C4-2B (cell line): Measurements from ENCODE around the gene MAP1LC3B2.

ENCODE experiments used
- H3K27ac ChIP-seq: fragments of 450-650 bp; 2 replicates; pipeline ENCODE4 v1.5.1; 2017
- ZFX ChIP-seq: fragments of 450-650 bp; IDR thresholded peaks from 2 replicates; pipeline ENCODE4 v1.6.1; 2017
- TF ChIP-seq, protein P1 (sequence below): fragments of 450-650 bp; conservative IDR thresholded peaks from 2 replicates; pipeline ENCODE4 v1.5.1; 2017; ENCODE audit warnings: mild to moderate bottlenecking

Gene MAP1LC3B2

DNA sequence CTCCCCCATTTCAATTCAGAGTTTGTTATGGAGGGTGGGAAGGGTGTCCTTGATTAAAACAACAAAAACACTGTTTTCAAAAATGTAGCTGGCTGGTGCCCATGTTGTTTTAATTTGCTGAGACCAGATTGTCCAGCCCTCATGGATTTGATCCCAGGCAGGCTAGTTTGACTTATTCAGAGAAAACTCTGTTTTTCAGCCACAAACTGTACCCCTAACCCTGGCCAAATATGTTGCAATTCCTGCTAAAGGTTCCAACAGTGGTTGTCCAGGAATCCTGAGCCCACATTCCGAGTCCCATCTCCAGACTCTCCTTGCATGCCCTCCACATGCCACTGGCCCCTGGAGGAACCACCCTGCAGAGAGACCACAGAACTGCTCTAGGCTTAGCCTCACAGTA, 36.0 kb downstream of the MAP1LC3B2 start:
- H3K27ac ChIP-seq: no peak overlapping the region
- no peak for TF ChIP-seq ZFX
- TF ChIP-seq, protein P1, sequence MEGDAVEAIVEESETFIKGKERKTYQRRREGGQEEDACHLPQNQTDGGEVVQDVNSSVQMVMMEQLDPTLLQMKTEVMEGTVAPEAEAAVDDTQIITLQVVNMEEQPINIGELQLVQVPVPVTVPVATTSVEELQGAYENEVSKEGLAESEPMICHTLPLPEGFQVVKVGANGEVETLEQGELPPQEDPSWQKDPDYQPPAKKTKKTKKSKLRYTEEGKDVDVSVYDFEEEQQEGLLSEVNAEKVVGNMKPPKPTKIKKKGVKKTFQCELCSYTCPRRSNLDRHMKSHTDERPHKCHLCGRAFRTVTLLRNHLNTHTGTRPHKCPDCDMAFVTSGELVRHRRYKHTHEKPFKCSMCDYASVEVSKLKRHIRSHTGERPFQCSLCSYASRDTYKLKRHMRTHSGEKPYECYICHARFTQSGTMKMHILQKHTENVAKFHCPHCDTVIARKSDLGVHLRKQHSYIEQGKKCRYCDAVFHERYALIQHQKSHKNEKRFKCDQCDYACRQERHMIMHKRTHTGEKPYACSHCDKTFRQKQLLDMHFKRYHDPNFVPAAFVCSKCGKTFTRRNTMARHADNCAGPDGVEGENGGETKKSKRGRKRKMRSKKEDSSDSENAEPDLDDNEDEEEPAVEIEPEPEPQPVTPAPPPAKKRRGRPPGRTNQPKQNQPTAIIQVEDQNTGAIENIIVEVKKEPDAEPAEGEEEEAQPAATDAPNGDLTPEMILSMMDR: no peak

DNA sequence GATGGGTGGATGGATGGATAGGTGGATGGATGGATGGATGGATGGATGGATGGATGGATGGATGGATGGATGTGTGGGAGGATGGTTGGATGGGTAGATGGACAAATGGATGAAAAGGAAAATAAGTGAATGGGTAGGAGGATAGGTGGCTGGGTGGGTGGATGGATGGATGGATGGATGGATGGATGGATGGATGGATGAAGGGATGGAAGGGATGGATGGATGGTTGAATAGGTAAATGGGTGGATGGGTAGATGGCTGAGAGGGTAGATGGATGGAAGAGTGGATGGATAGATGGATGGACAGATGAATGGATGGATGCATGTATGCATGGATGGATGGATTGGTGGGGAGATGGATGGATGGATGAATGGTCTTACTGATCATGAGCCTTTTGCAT, 36.5 kb downstream of the MAP1LC3B2 start:
- H3K27ac ChIP-seq: no peak overlapping the region
- no peak for TF ChIP-seq ZFX
- TF ChIP-seq, protein P1: no peak

DNA sequence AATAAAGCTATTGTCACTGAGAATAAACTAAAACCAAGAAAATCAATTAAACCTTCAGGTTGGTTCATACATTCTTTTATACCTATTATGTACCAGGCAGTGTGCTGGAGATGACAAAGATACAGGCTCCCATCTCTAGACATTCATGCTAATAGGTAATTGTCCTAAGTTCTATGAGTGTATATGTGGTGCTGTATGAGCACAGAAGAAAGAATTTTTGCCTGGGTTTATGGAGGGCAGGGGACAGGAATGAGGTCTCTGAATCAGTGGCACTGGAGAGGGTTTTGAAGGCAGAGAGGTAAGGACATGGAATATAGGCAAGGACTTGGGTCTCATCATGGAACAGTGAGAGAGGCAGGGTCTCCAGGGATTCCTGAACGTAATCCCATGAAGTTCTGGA, 38.7 kb downstream of the MAP1LC3B2 start:
- no peak for TF ChIP-seq ZFX
- TF ChIP-seq, protein P1: no peak
- no peak overlapping the region for H3K27ac ChIP-seq

DNA sequence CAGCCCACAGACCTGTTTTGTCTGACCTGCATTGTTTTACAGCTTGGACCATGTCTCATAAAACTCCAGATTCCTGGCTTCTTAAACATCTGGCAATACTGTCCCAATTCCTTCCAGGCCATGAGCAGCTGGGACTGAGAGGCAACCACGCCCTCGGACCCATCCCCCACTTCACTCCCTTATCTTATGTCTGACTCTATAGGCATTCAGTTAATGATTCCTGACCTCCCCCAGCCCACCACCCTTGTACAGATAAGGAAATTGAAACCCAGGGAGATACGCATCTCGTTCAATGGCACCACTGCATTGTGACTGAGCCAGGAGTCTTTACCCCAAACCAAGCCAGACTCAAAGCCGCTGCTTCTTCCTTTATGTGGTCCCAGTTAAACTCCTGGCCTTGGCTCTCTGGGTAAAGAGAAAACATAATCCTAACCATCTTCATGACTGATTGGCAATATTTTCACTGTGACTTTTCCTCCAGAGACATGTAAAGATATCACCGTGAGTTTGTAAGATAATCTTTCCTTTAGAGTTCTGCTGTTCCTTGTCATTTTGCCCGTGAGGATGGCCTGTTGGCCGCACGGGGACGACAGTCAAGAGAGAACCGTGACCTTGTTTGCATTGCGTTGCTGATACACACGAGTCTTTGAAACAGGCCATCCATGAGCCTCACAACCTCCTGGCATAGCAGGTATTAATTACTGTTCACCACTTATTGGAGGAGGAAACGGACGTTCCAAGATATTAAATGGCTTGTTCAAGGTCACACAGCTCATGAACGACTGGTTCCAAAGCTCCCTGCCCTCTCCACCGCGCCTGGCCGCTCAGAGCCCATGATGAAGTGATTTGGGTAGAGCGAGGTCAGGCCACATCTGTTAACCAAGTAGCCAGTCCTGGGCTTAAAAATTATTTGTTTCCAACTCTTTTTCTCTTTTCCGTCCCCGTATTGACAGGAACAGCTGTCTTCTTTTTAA, 39.4 kb downstream of the MAP1LC3B2 start:
- H3K27ac ChIP-seq: peak overlapping the region; percentile 33; the same call in 1 of the 2 replicates

DNA sequence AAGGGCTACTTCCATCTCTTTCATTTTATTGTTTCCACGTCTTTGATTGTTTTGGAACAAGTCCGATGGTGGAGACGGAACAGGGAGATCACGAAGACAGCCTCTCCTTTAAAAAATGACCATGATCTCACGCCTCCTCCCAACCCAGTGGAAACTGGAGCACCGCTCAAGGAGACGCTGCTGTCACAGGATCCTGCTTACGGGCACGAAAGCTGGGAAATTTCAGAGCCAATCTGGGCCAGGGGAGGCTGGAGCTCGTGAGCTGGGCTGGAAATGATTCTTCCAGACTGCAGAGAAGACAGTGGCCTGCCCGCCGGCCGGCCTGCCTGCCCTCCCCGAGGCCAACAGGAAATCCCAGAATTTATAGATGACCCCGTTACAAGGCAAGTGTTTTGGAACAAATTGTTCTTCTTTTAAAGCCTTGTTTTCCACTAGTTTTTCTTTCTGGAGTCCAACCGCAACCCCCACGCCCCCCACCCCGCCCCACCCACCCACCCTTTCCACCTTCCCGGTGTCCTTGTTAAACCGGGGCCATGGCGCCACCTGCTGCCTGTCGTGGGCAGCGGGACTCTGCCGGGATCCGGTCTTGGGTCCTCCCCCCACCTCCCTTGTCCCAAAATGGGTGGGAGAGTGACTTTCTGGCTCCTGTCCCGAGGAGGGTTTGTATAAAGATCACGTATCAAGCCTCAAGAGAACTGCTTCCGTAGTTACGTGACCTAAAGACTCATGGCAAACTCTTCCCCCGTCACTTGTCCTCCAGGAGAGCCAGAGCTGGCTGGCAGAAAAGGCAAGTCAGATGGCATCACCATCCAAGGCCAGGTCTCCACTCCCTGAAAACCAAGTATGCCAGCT, 40.3 kb downstream of the MAP1LC3B2 start:
- peak overlapping the region; percentile 33; the same call in 1 of the 2 replicates for H3K27ac ChIP-seq
- TF ChIP-seq, protein P1: peak; percentile 71
- no peak for TF ChIP-seq ZFX

More for the DNA sequence above, 39.4 kb downstream of the MAP1LC3B2 start:
- no peak for TF ChIP-seq ZFX
- TF ChIP-seq, protein P1: no peak

DNA sequence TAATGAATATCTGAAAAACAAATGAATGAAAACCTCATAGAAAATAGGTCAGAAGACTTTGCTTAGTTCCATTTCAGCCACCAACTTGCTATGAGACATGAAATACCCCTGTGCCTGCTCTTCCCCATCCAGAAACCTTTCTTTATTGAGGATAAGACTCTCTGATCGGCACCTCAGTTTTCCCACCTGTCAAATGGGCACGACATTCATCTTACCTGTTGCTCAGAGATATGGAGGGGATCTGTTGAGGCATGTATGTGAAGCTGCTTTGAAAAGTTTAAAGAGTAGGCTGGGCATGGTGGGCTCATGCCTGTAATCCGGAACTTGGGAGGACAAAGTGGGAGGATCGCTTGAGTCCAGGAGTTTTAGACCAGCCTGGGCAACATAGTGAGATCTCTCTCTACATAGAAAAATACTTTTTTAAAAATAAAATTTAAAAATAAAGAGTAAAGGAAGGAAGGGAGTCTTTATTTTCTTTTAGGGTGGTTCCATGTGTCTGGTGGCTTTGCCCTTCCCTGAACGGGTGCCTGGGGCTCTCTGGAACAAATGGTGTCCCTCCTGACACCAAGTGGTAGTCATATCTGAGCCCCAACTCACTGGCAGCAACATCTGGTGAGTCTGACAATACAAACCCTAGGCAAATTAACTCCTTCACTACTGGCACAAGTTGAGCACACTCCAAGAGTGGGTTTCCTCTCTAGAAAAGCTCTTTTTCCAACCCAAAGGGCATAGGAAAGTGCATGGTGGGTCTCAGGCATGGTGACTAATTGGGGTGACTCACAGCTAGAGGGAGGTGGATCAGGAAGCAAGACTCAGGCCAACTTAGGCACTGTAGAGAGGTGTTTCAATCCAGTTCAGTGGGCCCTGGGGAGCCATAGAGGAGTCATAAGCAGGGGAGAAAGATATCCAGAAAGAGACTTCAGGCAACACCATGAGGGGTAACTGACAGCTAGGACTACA, 42.1 kb downstream of the MAP1LC3B2 start:
- TF ChIP-seq, protein P1: no peak
- no peak for TF ChIP-seq ZFX
- H3K27ac ChIP-seq: no peak overlapping the region
